Thyroid gland (tissue), 4 donors: ENCODE measurements around the gene LCN6. TPM values are rescaled to one million over a fixed set of nuclear protein-coding genes. Genes with fewer than 3 reads are reported as not detected.

Experiments used
- DNase-seq, 2 donors: peaks; one replicate each; pipeline ENCODE4 v3.0.0-alpha.2; 2019
- H3K27ac ChIP-seq, 3 donors: fragments of 200-600 bp; sonication (generic); 1 replicate in 2 of 3; 2 replicates in 1 of 3; pipeline ENCODE4 v1.5.1; 2016 to 2019; ENCODE audit warnings: mild to moderate bottlenecking in 1 of 3, moderate library complexity in 1 of 3
- H3K27me3 ChIP-seq: fragments of 200-600 bp; sonication (generic); one replicate; pipeline ENCODE4 v1.5.1; 2019
- H3K36me3 ChIP-seq, 2 donors: fragments of 200-600 bp; sonication (generic); one replicate each; pipeline ENCODE4 v1.5.1; 2016 to 2019
- H3K4me1 ChIP-seq, 2 donors: fragments of 200-600 bp; sonication (generic); one replicate each; pipeline ENCODE4 v1.5.1; 2017 to 2019
- H3K4me3 ChIP-seq, 3 donors: fragments of 200-600 bp; sonication (generic); replicated peaks in 1 of 3; 1 replicate in 2 of 3; 2 replicates in 1 of 3; pipeline ENCODE4 v1.5.1; 2016; ENCODE audit warnings: mild to moderate bottlenecking in 1 of 3
- H3K9me3 ChIP-seq: fragments of 200-600 bp; sonication (generic); one replicate; pipeline ENCODE4 v1.5.1; 2017
- CTCF ChIP-seq, 6 experiments: fragments of 200-600 bp in 3 of 6; fragments of 450-650 bp in 3 of 6; sonication (generic) in 3 of 6; IDR thresholded peaks; one replicate each; pipeline ENCODE4 v1.5.1; 2016 to 2019; ENCODE audit warnings: antibody characterized with exemption in 6 of 6, mild to moderate bottlenecking in 2 of 6, inconsistent platforms in 1 of 6, moderate library complexity in 1 of 6
- POLR2A ChIP-seq, 2 donors: fragments of 450-650 bp; IDR thresholded peaks; one replicate each; pipeline ENCODE4 v1.6.1; 2017; ENCODE audit warnings: antibody characterized with exemption in 2 of 2, mild to moderate bottlenecking in 2 of 2, moderate library complexity in 1 of 2
- WGBS, 2 donors: methylation state at CpG; one replicate each; pipeline ENCODE4 v1.1.5; 2017; 5-methylcytosine and 5-hydroxymethylcytosine counted together
- intact Hi-C: fragments of 100-400 bp; cut with DNase I; formaldehyde crosslinking; loops from one replicate; pipeline ENCODE4 v1.15.1; 2023
- total RNA-seq, 4 donors: library from RNA; depleted of rRNA; stranded (reverse); fragments of >200 nt; gene quantifications; one replicate each; pipeline ENCODE4 v1.2.3, GENCODE V29; 2016

LCN6 gene
- total RNA-seq, 4 donors from 2014 or later: 1.4 to 10.0 (median 4.5) TPM

DNA sequence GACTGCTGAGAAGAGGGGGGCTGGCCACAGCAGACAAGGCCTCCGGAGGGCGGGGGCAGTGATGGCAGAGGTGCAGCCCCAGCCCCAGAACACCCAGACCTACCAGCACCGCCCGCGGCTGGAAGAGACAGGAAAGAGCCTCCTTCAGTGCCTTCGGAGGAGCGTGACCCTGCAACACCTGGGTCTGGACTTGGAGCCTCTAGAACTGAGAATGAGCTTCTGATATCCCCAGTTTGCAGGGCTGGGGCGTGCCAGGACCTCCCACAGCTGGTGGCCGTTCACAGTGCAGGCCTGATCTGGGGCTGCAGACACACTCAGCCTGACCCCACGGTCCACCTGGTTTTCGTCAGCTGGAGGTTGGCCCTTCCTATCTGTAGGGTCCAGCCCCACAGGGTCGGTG, 14.7 kb downstream of the LCN6 start:
- Histone ChIP-seq H3K4me3 (no peak overlapping the region), H3K4me1 (peaks cover 5 to 18% of the 10 kb centered on the region in 2 donors), H3K9me3 (no peaks in the 10 kb centered on the region), H3K27me3 (no peaks in the 10 kb centered on the region), H3K36me3 (no peaks in the 10 kb centered on the region), H3K27ac (no peak overlapping the region)
- WGBS, 2 donors: 84 to 91% methylated on average over 11 to 12 of the region's 12 CpGs
- TF ChIP-seq CTCF (IDR thresholded peaks at IDR 0.05) (no peak), POLR2A (IDR thresholded peaks at IDR 0.05) (no peak)
- intact Hi-C loops: no loop called here
- DNase-seq: no peak

GRCh38 chr9:136732444-136733178, 15.7 kb downstream of the LCN6 start:
- Histone ChIP-seq H3K4me1 (peaks cover 5 to 21% of the 10 kb centered on the region in 2 donors), H3K27me3 (no peaks in the 10 kb centered on the region), H3K27ac (peak overlapping the region; percentile 52 to 77 (median 64)), H3K4me3 (no peak overlapping the region), H3K36me3 (no peaks in the 10 kb centered on the region), H3K9me3 (no peaks in the 10 kb centered on the region)
- intact Hi-C loops: no loop called here
- DNase-seq: peak; percentile 74 to 82
- TF ChIP-seq POLR2A (IDR thresholded peaks at IDR 0.05): no peak
- no peak for TF ChIP-seq CTCF (IDR thresholded peaks at IDR 0.05)
- 42% methylated on average over 16 of the region's 16 CpGs for WGBS, 2 donors

GRCh38 chr9:136729926-136730325, 18.4 kb downstream of the LCN6 start:
- no peaks in the 10 kb centered on the region for H3K9me3 ChIP-seq
- no peaks in the 10 kb centered on the region for H3K27me3 ChIP-seq
- peaks cover 22 to 42% of the 10 kb centered on the region in 2 donors for H3K4me1 ChIP-seq
- no peak for TF ChIP-seq POLR2A (IDR thresholded peaks at IDR 0.05)
- TF ChIP-seq CTCF (IDR thresholded peaks at IDR 0.05): no peak
- intact Hi-C loops: no loop called here
- DNase-seq: no peak
- peaks cover 13 to 14% of the 10 kb centered on the region in 2 donors for H3K36me3 ChIP-seq
- WGBS, 2 donors: 93 to 100% methylated on average over 3 to 4 of the region's 8 CpGs
- H3K27ac ChIP-seq: no peak overlapping the region
- no peak overlapping the region for H3K4me3 ChIP-seq

DNA sequence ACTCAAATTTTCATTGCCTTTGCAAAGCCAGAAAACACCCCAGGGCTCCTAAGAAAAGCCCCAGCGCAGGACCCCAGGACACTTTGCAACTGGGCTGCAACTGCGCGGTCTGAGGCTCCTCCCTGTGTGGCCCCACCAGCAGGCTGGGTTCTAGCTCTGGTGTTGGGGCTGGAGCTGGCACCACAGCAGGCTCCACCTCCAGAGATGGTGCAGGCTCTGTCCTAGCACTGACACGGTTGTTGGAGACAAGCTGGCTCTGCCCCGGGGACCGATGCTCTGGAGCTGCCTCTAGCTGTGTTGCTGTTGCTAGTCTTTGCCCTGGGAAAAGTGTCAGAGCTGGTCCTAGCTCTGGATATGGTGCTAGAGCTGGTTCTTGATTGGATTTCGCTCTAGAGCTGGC, 19.2 kb downstream of the LCN6 start:
- H3K36me3 ChIP-seq: peaks cover 21% of the 10 kb centered on the region in 2 donors
- H3K4me3 ChIP-seq: no peak overlapping the region
- H3K9me3 ChIP-seq: no peaks in the 10 kb centered on the region
- peaks cover 22 to 42% of the 10 kb centered on the region in 2 donors for H3K4me1 ChIP-seq
- H3K27ac ChIP-seq: no peak overlapping the region
- no peak for DNase-seq
- intact Hi-C loops: no loop called here
- no peak for TF ChIP-seq CTCF (IDR thresholded peaks at IDR 0.05)
- no peak for TF ChIP-seq POLR2A (IDR thresholded peaks at IDR 0.05)
- H3K27me3 ChIP-seq: no peaks in the 10 kb centered on the region
- 80 to 100% methylated on average over 2 to 3 of the region's 7 CpGs for WGBS, 2 donors

- H3K27me3 ChIP-seq: no peaks in the 10 kb centered on the region
- peak overlapping the region; percentile 1 to 41 (median 22) for H3K27ac ChIP-seq
- whole genome bisulfite sequencing, 2 donors: 17 to 36% methylated on average over 1 to 8 of the region's 53 CpGs
- intact Hi-C loops: no loop called here
- H3K36me3 ChIP-seq: peaks cover 24 to 26% of the 10 kb centered on the region in 2 donors
- no peak for TF ChIP-seq CTCF (IDR thresholded peaks at IDR 0.05)
- TF ChIP-seq POLR2A (IDR thresholded peaks at IDR 0.05): no peak
- peak; percentile 31 to 35 for DNase-seq
- peak overlapping the region; percentile 39 to 54 (median 51) for H3K4me3 ChIP-seq
- H3K4me1 ChIP-seq: peaks cover 22 to 42% of the 10 kb centered on the region in 2 donors
- no peaks in the 10 kb centered on the region for H3K9me3 ChIP-seq
Measured at GRCh38 chr9:136728548-136729123, 19.7 kb downstream of the LCN6 start.
